Fibroblast of upper back skin (primary cell): ENCODE measurements around the gene LIG1.

Experiments used
- DNase-seq: peaks from one replicate; pipeline ENCODE4 v3.0.0-alpha.2; 2013

LIG1 gene

GRCh38 chr19:48181505-48181904 lies 11.4 kb upstream of the LIG1 start:
- DNase-seq: no peak

- DNase-seq: no peak
Measured at GRCh38 chr19:48176226-48176625, 6.1 kb upstream of the LIG1 start.

- no peak for DNase-seq
Measured at GRCh38 chr19:48175578-48175977, 5.4 kb upstream of the LIG1 start.

- DNase-seq: no peak
Measured at GRCh38 chr19:48174445-48175030, 4.4 kb upstream of the LIG1 start.

- DNase-seq: no peak
Measured at GRCh38 chr19:48171710-48172109, 1.6 kb upstream of the LIG1 start.

GRCh38 chr19:48170817-48171347 lies 738 bp upstream of the LIG1 start:
- DNase-seq: no peak

GRCh38 chr19:48169578-48169938 lies 586 bp downstream of the LIG1 start:
- peak; percentile 50 for DNase-seq

GRCh38 chr19:48168689-48169088 lies 1.5 kb downstream of the LIG1 start:
- no peak for DNase-seq

GRCh38 chr19:48158210-48158790 lies 11.8 kb downstream of the LIG1 start:
- no peak for DNase-seq

- DNase-seq: no peak
Measured at GRCh38 chr19:48154003-48154402, 16.1 kb downstream of the LIG1 start.

GRCh38 chr19:48152551-48152950 lies 17.6 kb downstream of the LIG1 start:
- peak; percentile 58 for DNase-seq

GRCh38 chr19:48149430-48149829 lies 20.7 kb downstream of the LIG1 start:
- DNase-seq: peak; percentile 22

- no peak for DNase-seq
Measured at GRCh38 chr19:48148576-48148975, 21.6 kb downstream of the LIG1 start.

GRCh38 chr19:48147597-48148175 lies 22.5 kb downstream of the LIG1 start:
- no peak for DNase-seq

GRCh38 chr19:48139053-48139452 lies 31.1 kb downstream of the LIG1 start:
- DNase-seq: no peak

GRCh38 chr19:48137411-48137810 lies 32.7 kb downstream of the LIG1 start:
- DNase-seq: no peak

- no peak for DNase-seq
Measured at GRCh38 chr19:48136547-48136946, 33.6 kb downstream of the LIG1 start.

GRCh38 chr19:48135411-48135810 lies 34.7 kb downstream of the LIG1 start:
- no peak for DNase-seq

- no peak for DNase-seq
Measured at GRCh38 chr19:48133094-48133493, 37.0 kb downstream of the LIG1 start.

GRCh38 chr19:48127561-48127960 lies 42.6 kb downstream of the LIG1 start:
- no peak for DNase-seq

- DNase-seq: peak; percentile 56
Measured at GRCh38 chr19:48123907-48124651, 46.1 kb downstream of the LIG1 start.

- no peak for DNase-seq
Measured at GRCh38 chr19:48122421-48122820, 47.7 kb downstream of the LIG1 start.

GRCh38 chr19:48121909-48122371 lies 48.2 kb downstream of the LIG1 start:
- DNase-seq: no peak

- no peak for DNase-seq
Measured at GRCh38 chr19:48121066-48121465, 49.1 kb downstream of the LIG1 start.
